GM10248 (cell line): ENCODE results near the gene HIF3A.
"Not testable (repeated sequence)": the region's sequence is repeated elsewhere in the genome, so short reads cannot be mapped to it uniquely, and the experiment has no call there.

Experiments used
- CTCF ChIA-PET: fragments of 300-600 bp; sonication (Branson Sonifier 250); formaldehyde crosslinking; extraction: SDS; loops from one replicate; lab custom pipeline; 2021; ENCODE audit warnings: antibody characterized with exemption; lab: Yijun Ruan, JAX
- POLR2A ChIA-PET: fragments of 350-650 bp; sonication (Branson Sonifier 250); formaldehyde crosslinking; extraction: SDS; loops from one replicate; lab custom pipeline; 2020; ENCODE audit warnings: antibody characterized with exemption; lab: Yijun Ruan, JAX
- DNase-seq: peaks from one replicate; pipeline ENCODE4 v3.0.0; 2012; ENCODE audit errors: extremely low spot score
- TF ChIP-seq, protein P1 (sequence below): IDR thresholded peaks from 2 replicates; pipeline ENCODE4 v1.5.1; 2012; ENCODE audit warnings: mild to moderate bottlenecking, low read depth; ENCODE audit errors: extremely low read depth, missing control alignments, control extremely low read depth

The HIF3A gene

DNA sequence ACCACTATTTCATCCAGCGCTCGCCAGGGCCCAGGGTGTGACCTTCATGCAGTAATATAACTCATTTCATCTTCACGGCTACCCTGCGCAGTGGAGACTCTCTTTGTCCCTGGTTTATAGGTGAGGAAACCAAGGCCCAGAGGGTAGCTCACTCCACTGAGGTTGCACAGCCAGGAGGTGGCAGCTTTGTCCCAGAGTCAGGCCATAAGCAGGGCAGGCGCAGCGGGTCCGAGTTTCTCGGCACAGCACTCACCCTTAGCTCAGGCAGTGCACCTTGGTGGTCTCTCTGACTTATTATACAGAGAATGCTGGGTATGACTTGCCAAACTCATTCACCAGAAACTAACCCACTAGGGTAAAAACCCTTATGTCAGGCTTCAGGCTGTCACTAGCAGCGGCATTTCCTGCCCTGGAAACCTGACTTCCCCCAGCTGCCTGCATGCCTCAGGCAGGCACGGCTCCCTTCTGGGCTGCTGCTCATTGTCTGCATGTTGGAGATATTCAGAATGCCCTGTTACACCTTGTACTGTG, 74.6 kb downstream of the HIF3A start:
- no peak for DNase-seq
- ChIA-PET CTCF (interaction anchor here (1.2 to 2.8 kb wide), 6 partner anchors 11 to 142 kb away, joined by 3 to 14 read pairs (median 4); no protein-coding TSS in a partner anchor), POLR2A (no interaction called here)
- TF ChIP-seq, protein P1, sequence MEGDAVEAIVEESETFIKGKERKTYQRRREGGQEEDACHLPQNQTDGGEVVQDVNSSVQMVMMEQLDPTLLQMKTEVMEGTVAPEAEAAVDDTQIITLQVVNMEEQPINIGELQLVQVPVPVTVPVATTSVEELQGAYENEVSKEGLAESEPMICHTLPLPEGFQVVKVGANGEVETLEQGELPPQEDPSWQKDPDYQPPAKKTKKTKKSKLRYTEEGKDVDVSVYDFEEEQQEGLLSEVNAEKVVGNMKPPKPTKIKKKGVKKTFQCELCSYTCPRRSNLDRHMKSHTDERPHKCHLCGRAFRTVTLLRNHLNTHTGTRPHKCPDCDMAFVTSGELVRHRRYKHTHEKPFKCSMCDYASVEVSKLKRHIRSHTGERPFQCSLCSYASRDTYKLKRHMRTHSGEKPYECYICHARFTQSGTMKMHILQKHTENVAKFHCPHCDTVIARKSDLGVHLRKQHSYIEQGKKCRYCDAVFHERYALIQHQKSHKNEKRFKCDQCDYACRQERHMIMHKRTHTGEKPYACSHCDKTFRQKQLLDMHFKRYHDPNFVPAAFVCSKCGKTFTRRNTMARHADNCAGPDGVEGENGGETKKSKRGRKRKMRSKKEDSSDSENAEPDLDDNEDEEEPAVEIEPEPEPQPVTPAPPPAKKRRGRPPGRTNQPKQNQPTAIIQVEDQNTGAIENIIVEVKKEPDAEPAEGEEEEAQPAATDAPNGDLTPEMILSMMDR: no peak

DNA sequence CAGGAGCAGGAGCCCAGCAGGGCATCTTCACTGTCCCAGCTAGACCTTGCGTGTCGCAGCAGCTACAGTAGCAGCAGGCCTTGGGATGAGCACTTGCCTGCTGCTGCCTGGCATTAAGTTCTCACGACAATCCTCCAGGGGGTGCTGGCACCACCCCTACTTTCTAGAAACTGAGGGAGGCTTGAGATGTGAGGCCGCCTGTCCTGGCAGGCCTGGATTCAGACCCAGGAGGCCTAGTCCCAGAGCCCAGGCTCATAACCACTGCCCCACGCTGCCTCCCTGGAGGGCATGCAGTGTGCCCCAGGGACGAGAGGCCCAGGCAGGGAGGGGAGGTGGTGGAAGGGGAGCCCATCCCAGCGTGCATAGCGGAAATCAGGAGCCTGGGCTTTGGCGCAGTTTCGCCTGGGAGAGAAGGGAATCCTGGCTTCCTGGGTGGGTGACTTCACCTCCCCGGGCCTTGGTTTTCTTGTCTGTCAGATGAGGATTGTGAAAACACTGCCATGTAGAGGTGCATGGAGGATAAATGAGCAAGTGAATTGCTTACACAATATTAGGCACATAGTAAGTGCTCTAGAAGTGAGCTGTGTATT, 76.2 kb downstream of the HIF3A start:
- ChIA-PET POLR2A (no interaction called here), CTCF (interaction anchor here (1.2 to 1.5 kb wide), 2 partner anchors 140 to 141 kb away, joined by 3 read pairs; no protein-coding TSS in a partner anchor)
- TF ChIP-seq, protein P1: no peak
- no peak for DNase-seq

DNA sequence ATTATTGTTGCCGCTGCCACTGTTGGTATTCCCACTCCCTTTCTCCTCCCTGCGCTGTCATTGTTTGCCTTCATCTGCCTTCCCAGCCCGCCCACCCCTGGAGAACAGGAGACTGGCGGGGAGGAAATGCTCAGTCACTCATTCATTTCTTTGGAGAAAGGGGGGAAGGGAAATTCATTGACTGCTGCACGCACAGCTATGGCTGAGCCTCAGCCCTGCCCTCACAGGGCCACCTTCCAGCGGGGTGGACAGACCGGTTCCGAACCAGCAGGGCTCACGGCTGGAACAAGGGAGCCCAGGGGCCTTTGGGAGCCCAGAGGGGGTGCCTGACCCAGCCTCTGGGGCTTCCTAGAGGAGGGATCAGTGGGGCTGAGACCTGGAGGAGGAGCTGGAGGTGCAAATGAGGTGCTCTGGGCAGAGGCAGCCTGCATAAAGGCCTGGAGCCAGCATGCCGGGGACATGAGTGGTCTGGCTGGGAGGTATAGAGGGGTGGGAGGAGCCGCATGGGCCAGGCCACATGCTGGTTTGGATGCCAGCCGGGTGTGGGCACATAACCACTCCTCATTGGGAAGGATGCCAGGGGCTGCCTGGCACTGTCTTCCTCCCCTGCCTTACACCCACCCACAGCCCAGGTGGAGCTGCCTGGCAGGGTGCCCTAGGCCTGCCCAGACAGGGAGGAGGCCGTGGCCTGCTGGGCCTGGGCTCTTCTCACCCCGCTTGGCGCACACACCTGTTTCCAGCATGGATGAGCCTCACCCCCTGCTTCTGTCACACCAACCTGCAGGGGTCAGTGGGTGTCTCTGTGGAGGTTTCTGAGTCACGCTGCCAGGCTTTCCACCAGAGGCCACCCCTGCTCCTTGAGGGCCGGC, 76.9 kb downstream of the HIF3A start:
- CTCF ChIA-PET: interaction anchor here (1.2 kb wide), 1 partner anchor 140 kb away, joined by 3 read pairs; no protein-coding TSS in a partner anchor
- DNase-seq: no peak

DNA sequence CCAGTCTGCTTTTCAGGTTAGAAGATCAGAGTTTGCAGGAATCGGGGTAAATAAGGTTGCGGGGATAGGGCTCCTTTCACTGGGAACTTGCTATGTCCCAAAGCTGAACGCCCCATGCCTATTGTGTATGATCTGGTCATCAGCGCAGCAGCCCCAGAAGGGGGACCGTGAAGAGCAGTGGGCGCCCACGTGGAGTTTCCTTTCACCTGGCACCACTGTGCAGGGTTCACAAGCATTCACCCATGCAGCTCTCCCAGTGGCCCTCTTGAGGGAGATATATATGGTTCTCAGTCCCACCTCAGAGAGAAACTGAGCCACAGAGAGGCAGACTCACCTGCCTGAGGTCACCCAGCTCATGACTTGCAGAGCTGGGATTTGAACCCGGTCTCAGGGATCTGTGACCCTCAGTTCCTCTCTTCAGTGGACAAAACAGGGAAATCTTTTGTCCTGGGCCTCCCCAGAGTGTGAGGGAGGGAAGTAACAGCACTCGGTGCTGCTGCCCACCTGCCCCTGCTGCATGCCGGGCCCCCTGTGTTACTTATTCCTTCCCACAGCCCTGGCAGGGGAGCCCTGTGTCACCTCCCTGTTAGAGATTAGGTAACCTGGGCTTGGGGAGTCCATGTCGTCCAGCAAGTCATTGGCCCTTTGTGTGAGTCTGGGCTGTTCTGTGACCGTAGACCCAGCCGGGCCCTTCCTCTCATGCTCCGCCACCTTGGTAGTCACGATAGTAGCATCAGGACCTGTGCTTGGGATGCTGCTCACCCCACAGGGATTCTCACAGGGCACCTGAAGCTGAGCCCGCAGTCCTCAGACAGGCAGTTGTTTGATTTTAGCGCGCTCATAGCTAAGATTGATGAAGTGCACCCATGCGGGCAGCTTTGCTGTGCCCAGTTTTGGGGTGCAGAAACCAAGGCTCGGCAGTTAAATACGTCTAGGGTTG, 78.0 kb downstream of the HIF3A start:
- DNase-seq: no peak
- TF ChIP-seq, protein P1: no peak
- ChIA-PET CTCF (interaction anchor here (1.2 kb wide), 1 partner anchor 139 kb away, joined by 3 read pairs; no protein-coding TSS in a partner anchor), POLR2A (no interaction called here)

More for the DNA sequence above, 76.9 kb downstream of the HIF3A start:
- POLR2A ChIA-PET: no interaction called here
- TF ChIP-seq, protein P1: no peak

DNA sequence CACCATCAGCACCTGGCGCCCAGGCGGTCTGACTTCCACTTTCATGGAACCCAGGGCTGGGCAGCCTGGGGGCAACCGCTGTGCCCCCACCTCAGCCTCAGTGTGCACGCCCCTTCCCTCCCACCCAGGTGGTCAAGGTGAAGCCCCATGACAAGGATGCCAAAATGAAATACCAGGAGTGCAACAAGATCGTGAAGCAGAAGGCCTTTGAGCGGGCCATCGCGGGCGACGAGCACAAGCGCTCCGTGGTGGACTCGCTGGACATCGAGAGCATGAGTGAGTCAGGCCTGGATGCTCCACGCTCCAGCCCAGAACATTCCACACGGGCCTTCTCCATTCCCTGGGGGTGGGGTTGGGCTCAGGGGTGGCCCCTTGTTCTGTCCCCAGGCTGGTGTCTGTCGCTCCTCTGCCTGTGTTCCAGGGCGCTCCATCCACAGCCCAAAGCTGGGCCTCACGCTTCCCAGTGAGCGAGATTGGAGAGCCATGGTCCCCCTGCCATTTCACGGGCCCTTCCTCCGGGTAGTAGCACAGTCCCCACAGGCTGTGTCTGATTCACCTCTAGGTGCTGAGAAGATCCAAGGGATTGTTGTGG, 78.7 kb downstream of the HIF3A start:
- CTCF ChIA-PET, DNase-seq, POLR2A ChIA-PET: not testable (repeated sequence)

DNA sequence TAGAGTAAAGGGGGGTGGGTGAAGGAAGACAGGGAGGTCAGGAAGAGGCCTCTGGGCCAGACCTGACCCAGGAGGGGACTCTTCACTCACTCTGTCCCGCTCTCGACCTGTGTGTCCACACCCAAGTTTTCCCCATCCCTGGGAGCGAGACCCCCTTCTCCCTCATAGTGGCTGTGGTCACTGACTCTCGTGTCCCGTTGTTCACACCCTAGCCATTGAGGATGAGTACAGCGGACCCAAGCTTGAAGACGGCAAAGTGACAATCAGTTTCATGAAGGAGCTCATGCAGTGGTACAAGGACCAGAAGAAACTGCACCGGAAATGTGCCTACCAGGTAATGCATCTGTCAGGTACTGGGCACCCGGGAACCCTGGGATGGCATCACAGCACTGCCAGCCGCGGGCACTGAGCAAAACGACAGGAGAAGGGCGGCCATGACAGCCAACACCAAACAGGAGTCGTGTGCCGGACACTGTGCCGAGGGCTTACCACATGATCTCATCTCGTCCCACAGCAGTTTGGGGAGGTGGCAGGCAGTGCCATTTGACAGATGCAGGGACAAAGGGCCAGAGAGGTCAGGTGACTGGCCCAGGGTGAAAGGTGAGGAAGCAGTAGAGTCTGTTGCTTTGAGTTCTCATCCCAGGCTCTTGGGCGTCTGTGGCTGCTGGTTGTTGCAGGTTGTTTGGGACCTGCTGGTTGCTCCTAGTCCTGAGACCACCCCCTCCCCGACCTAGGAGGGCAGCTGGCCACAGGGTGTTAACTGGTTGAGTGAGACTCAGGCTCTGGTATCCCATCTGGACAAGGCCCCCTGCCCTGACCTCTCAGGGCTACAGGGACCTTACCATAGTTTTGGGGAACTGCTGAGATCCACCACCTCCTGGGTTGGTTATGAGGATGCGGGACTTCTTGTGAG, 79.7 kb downstream of the HIF3A start:
- TF ChIP-seq, protein P1: no peak
- ChIA-PET CTCF (interaction anchor here (0.6 to 1.9 kb wide), 3 partner anchors 10 to 114 kb away, joined by 3 to 7 read pairs (median 3); no protein-coding TSS in a partner anchor), POLR2A (no interaction called here)
- no peak for DNase-seq
